HG03457 (cell line): ENCODE results near the gene PCDH18.

Source experiments
- ATAC-seq: cut with Tn5 transposase; IDR thresholded peaks from one replicate; pipeline ENCODE4 v1.9.1; 2021; ENCODE audit warnings: moderate number of reproducible peaks; ENCODE audit not compliant: unreplicated experiment

PCDH18 gene

DNA sequence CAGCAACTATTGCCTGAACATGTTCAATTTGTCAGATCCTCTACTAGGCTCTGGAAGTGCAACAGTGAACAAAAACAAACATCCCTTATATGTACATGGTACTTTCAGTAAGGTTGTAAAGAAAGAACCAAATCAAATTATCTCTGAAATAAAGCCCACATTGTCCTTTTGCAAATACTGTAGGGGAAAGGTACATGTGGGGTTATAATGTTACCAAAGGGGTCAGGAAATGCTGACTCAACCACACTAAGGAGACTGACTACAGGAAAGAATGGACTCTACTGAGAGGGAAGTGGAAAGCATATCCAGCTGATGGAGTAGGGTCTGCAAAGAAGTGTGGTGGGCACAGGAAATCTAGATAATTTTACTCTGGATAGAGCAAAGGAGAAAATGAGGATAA, 61.5 kb downstream of the PCDH18 start:
- no peak for ATAC-seq
